Thoracic aorta (tissue), 2 donors: ENCODE results near the gene FSTL1. TPM values are rescaled to one million over a fixed set of nuclear protein-coding genes. Genes with fewer than 3 reads are reported as not detected.
A peak's percentile ranks its signal among the peaks of the same experiment; 100 is the strongest.

Experiments
- ATAC-seq: fragments of 150-250 bp; one replicate; pipeline ENCODE4 v1.8.0; 2017; ENCODE audit warnings: low read depth; ENCODE audit not compliant: insufficient number of reproducible peaks, low FRiP score
- DNase-seq: peaks from one replicate; pipeline ENCODE4 v3.0.0-alpha.2; 2020; ENCODE audit warnings: low spot score
- H3K27ac ChIP-seq, 2 donors: fragments of 200-600 bp; sonication (generic); 1 replicate in 1 of 2; 2 replicates in 1 of 2; pipeline ENCODE4 v1.5.1; 2016; ENCODE audit warnings: mild to moderate bottlenecking in 2 of 2, moderate library complexity in 2 of 2
- H3K27me3 ChIP-seq: fragments of 200-600 bp; sonication (generic); replicated peaks from 2 replicates; pipeline ENCODE4 v1.6.0; 2016; ENCODE audit warnings: mild to moderate bottlenecking; ENCODE audit not compliant: insufficient read depth
- H3K36me3 ChIP-seq: fragments of 200-600 bp; sonication (generic); one replicate; pipeline ENCODE4 v1.5.1; 2016
- H3K4me1 ChIP-seq, 2 donors: fragments of 200-600 bp; sonication (generic); 1 replicate in 1 of 2; 2 replicates in 1 of 2; pipeline versions ENCODE4 v1.5.1 to v1.6.0; 2016; ENCODE audit warnings: low read depth in 2 of 2, mild to moderate bottlenecking in 1 of 2; ENCODE audit not compliant: control insufficient read depth in 1 of 2
- H3K4me3 ChIP-seq: fragments of 200-600 bp; sonication (generic); 2 replicates; pipeline ENCODE4 v1.5.1; 2016; ENCODE audit warnings: mild to moderate bottlenecking
- H3K9me3 ChIP-seq: fragments of 200-600 bp; sonication (generic); 2 replicates; pipeline ENCODE4 v1.5.1; 2016
- CTCF ChIP-seq: fragments of 200-600 bp; sonication (generic); IDR thresholded peaks from one replicate; pipeline ENCODE4 v1.5.1; 2019; ENCODE audit warnings: antibody characterized with exemption
- total RNA-seq, 2 donors: library from RNA; depleted of rRNA; stranded (reverse); fragments of >200 nt; gene quantifications; one replicate each; pipeline versions ENCODE4 v1.1.0 to v1.2.3, GENCODE V29; 2016

The FSTL1 gene
- total RNA-seq, 2 donors from 2014 or later: 601 to 687 TPM

DNA sequence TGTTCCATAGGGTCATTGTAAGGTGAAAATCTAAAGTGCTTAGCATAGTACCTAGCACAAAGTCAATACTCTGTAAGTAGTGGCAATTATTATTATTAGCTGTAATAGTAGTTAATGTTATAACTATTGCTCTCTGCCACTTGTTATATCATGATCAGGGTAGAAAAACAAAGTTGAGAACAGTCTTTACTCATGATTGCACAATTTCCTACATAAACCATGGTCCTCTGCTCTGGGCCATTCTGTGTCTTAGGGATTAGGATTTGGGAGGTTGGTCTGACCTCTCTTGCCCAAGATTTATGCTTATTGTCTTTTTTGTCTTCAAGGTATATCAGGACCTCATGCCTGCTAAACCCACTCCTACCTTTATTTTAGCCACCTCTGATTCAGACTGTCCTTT, 97.3 kb downstream of the FSTL1 start:
- no peak for DNase-seq
- ATAC-seq: no peak
- Histone ChIP-seq H3K9me3 (no peaks in the 10 kb centered on the region), H3K4me3 (no peak overlapping the region), H3K4me1 (peaks cover 8% of the 10 kb centered on the region in 2 donors), H3K27ac (no peak overlapping the region), H3K27me3 (no peaks in the 10 kb centered on the region), H3K36me3 (no peaks in the 10 kb centered on the region)
- no peak for TF ChIP-seq CTCF

GRCh38 chr3:120352017-120352416, 98.8 kb downstream of the FSTL1 start:
- Histone ChIP-seq H3K4me3 (no peak overlapping the region), H3K36me3 (no peaks in the 10 kb centered on the region), H3K27me3 (no peaks in the 10 kb centered on the region), H3K9me3 (no peaks in the 10 kb centered on the region), H3K4me1 (peaks cover 14 to 18% of the 10 kb centered on the region in 2 donors), H3K27ac (no peak overlapping the region)
- ATAC-seq: no peak
- DNase-seq: no peak
- TF ChIP-seq CTCF: no peak

- TF ChIP-seq CTCF: no peak
- ATAC-seq (no peak), DNase-seq (no peak)
- Histone ChIP-seq H3K36me3 (no peaks in the 10 kb centered on the region), H3K27me3 (no peaks in the 10 kb centered on the region), H3K9me3 (no peaks in the 10 kb centered on the region), H3K4me1 (peaks cover 14 to 28% of the 10 kb centered on the region in 2 donors), H3K4me3 (peak overlapping the region; percentile 73), H3K27ac (peak overlapping the region; percentile 69 to 80)
These were observed 100.3 kb downstream of the FSTL1 start for GRCh38 chr3:120350401-120350941.

DNA sequence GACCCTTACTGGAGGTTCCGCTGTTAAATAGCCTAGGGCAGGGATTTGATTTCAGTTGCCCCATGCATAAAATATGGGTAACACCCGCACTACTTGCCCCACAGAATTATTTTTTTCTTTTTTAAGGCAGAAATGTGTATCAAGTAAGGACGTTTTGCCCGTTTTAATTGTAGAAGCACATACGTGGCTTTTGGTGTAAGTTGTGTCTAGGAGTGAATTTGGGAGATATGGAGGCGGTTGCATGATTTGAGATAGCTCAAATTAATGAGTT, 101.0 kb downstream of the FSTL1 start:
- H3K9me3 ChIP-seq: no peaks in the 10 kb centered on the region
- peak overlapping the region; percentile 73 for H3K4me3 ChIP-seq
- TF ChIP-seq CTCF: no peak
- H3K27ac ChIP-seq: peak overlapping the region; percentile 69 to 80
- no peaks in the 10 kb centered on the region for H3K27me3 ChIP-seq
- H3K36me3 ChIP-seq: no peaks in the 10 kb centered on the region
- peaks cover 14 to 35% of the 10 kb centered on the region in 2 donors for H3K4me1 ChIP-seq
- DNase-seq: no peak
- no peak for ATAC-seq

DNA sequence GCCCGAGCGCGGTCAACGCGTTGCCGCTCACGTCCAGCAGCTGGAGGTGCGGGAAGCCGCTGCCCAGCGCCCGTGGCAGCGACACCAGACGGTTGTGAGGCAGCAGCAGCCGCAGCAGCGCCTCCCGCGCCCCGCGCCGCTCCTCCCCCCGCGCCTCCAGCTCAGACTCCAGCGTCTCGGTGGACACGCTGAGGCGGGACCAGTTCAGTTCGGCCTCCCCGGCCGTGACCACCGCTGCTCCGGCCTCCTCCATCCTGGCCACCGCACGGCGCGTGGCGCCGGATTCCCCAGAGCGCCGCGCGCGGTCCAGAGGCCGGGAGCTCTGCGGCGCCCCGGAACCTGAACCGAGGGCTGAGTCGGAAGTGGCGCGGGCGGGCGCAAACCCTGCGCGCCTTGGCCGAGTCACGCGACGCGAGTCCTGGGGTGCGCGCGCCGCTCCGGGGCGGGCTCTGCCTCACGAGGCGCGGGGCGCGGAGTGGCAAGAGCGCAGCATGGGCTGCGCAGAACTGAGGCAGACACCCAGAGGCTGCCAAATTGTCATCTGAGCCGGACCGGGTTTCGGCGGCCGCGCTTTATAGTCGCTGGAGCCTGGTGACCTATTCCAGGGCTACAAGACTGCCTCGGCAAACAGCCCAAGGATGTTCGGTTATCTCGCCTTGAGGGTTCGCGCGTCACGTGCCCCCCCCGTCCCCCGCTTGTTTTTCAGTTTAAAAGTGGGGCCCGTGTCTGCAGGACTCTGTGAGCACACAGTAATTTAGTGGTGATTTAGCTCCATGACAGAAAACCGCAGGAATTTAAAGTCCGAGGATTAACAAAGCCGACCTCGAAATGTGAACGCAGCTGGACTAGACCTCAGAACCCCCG, 101.6 kb downstream of the FSTL1 start, which contains the start of gene LRRC58:
TSS of gene LRRC58 (minus strand) at position 364 of the 864 bp plus-strand sequence. CDS start at position 253, 111 bp downstream.
- ATAC-seq: peak; percentile 83
- TF ChIP-seq CTCF: peak; percentile 29
- H3K9me3 ChIP-seq: no peaks in the 10 kb centered on the region
- H3K4me1 ChIP-seq: peaks cover 16 to 35% of the 10 kb centered on the region in 2 donors
- H3K27ac ChIP-seq: peak within 1 kb of the TSS; percentile 69 to 80
- peak; percentile 36 for DNase-seq
- peak within 1 kb of the TSS; percentile 73 for H3K4me3 ChIP-seq
- H3K36me3 ChIP-seq: no peaks in the 10 kb centered on the region
- no peaks in the 10 kb centered on the region for H3K27me3 ChIP-seq
